HG03575 (cell line): Measurements from ENCODE around the gene SYCE3.
"Not testable (repeated sequence)": the region's sequence is repeated elsewhere in the genome, so short reads cannot be mapped to it uniquely, and the experiment has no call there.

ENCODE experiments used
- ATAC-seq: cut with Tn5 transposase; IDR thresholded peaks from one replicate; pipeline ENCODE4 v1.9.1; 2021; ENCODE audit not compliant: unreplicated experiment, insufficient number of reproducible peaks, low FRiP score; ENCODE audit errors: extremely low read depth

Gene SYCE3

DNA sequence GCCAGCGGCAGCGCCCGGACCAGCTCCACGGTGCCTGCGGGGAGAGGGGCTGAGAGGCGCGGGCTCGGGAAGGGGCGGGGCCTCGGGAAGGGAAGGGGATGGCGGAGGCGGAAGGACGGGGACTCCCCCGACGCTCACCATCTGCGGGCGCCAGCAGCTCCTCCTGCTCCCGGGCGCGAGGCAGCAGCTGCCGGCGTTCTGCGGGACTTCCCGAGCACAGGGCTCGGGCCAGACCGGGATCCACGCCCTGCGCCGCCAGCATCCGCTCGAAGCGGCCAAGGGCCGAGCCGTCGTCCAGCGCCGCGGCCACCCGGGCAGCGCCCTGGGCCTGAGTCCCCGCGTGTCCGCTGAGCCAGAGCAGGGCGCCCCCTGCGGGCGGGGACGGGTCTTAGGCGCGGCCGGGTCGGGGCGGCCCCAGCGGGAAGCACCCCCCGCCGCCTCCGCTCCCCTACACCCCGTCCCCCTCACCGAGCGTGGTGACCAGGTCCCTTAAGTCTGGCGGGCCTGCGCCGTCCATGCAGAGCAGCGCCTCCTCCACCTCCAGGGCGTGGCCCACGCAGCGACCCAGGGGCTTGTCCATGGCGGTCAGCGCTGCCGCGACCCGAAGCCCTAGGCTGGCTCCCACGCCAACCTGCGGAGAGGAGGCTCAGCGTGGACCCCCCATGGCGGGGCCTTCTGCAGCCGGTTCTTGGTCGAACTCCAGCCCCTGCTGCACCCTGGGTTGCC, 36.4 kb downstream of the SYCE3 start:
- no peak for ATAC-seq

GRCh38 chr22:50525858-50526107, 36.9 kb downstream of the SYCE3 start:
- ATAC-seq, result no peak

- ATAC-seq, result no peak
Observed at GRCh38 chr22:50525104-50525857, 37.4 kb downstream of the SYCE3 start, which contains the start of gene SCO2. Gene SCO2 (minus strand): TSS chr22:50525598. CDS start chr22:50524411, 1,187 bp downstream.

DNA sequence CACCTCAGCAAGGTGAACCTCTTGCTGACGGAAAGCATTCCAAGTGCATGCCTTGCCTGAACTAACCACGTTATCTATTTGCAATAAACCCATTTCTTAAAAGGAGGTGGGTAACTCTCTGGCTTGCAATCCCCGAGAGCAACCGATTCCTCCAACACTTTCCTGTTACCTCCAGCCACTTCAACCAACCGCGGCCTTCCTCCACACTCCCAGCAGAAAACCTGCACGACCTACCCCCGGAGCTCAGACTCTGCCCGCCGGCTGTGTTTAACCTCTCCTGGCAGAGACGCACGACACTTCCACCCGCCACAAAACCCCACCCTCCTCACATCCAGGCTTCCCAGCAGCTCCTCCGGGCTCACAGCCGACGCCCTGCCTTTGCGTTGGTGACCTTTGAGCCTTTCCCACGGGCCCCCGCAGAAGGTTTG, 38.0 kb downstream of the SYCE3 start:
- no peak for ATAC-seq

- ATAC-seq, result no peak
Observed at GRCh38 chr22:50523806-50524675, 38.7 kb downstream of the SYCE3 start.

DNA sequence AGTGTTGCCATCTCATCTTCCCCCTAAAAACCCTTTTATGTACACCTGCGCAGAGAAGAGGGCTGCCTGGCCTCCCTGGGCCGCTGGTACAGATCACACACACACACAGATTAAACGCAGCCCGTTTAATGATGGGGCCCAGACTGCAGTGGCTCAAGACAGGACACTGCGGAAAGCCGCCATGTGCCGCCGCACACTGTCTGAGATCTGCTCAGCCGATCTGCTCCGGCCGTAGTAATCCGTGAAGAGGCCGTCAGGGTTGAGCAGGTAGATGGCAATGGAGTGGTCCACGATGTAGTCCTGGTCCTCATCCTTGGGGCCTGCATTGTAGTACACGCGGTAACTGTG, 39.3 kb downstream of the SYCE3 start:
- no peak for ATAC-seq

DNA sequence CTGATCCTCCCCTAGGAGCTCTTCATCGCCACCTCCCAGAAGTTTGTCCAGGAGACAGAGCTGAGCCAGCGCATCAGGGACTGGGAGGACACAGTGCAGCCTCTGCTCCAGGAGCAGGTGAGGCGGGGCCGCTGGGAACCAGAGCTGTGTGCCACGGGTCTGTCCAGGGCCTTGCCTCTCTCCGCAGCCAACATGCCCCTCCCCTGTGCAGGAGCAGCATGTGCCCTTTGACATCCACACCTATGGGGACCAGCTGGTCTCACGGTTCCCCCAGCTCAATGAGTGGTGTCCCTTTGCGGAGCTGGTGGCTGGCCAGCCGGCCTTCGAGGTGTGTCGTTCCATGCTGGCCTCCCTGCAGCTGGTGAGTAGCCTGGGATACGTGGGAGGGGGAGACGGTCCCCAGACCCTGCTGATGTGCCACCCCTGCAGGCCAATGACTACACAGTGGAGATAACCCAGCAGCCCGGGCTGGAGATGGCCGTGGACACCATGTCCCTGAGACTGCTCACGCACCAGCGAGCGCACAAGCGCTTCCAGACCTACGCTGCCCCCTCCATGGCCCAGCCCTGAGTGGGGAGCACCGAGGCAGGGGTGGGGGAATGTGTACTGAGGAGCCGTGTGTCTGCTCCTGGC, 39.8 kb downstream of the SYCE3 start:
- no peak for ATAC-seq

GRCh38 chr22:50522208-50522805, 40.4 kb downstream of the SYCE3 start:
- no peak for ATAC-seq

GRCh38 chr22:50521710-50522109, 41.0 kb downstream of the SYCE3 start:
- ATAC-seq, result no peak

- ATAC-seq, result no peak
Observed at GRCh38 chr22:50520826-50521453, 41.8 kb downstream of the SYCE3 start.

DNA sequence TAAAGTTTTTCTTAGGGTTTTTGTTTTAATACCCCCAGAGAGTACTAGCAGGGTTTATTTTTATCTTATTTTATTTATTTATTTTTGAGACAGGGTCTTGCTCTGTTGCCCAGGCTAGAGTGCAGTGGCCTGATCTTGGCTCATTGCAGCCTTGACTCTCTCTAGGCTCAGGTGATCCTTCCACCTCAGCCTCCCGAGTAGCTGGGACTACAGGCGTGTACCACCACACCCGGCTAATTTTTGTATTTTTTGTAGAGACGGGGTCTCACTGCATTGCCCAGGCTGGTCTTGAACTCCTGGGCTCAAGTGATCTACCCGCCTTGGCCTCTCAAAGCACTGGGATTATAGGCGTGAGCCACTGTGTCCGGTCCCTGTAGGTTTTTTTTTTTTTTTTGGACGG, 42.5 kb downstream of the SYCE3 start:
- not testable (repeated sequence) for ATAC-seq

- ATAC-seq, result no peak
Observed at GRCh38 chr22:50519151-50519550, 43.6 kb downstream of the SYCE3 start.

DNA sequence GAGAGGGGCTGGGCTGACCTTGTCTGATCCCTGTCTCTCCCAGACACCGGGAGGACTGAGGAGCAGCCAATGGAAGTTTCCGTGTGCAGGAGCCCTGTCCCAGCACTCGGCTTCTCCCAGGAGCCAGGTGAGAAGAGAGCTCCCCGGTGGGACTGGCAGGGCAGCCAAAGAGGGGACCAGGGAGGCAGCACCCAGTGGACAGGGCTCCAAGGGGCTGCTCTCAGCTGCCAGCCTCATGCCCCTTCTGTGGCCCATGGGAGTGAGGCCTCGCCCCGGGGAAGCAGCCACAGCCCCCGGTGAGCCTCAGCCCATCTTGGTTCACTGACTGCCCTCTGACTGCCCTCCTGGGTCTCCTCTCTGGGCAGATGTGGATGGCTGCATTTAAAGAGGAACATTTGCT, 44.1 kb downstream of the SYCE3 start:
- no peak for ATAC-seq

GRCh38 chr22:50517495-50518260, 45.0 kb downstream of the SYCE3 start:
- no peak for ATAC-seq

GRCh38 chr22:50516891-50517290, 45.8 kb downstream of the SYCE3 start:
- ATAC-seq, result no peak

DNA sequence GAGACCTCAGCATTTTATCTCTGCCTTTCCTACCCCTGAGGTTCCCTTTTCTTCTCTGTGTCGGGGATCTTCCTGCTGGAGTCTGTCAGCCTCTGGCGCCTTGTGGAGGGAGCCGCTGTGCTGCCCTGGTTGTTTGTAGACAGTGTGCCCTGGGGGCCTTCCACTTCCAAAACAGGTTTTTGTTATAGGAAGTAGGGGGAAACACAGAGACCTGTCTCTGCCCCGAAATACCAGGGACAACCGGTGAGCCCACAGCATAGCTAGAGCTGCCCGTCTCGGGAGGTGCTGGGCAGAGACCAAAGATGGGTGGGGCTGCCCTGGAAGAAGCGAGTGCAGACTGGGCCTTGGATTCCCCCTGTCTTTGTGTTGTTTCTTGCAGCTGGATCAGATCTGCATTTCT, 46.7 kb downstream of the SYCE3 start:
- no peak for ATAC-seq

- ATAC-seq, result no peak
Observed at GRCh38 chr22:50513175-50513574, 49.5 kb downstream of the SYCE3 start.

- ATAC-seq, result no peak
Observed at GRCh38 chr22:50508897-50509296, 53.8 kb downstream of the SYCE3 start.
